ENCODE data around the gene CLMN.

CLMN gene

GRCh38 chr14:95292660-95293425 is 26.9 kb downstream of the CLMN start:
- DNase-seq: peak; percentile 43
- Histone ChIP-seq H3K4me1 (peaks cover 11% of the 10 kb centered on the region), H3K9me3 (peaks cover 6% of the 10 kb centered on the region; the same call in 1 of the 2 replicates), H3K36me3 (no peaks in the 10 kb centered on the region), H3K27me3 (no peaks in the 10 kb centered on the region), H3K4me3 (ENCODE audit: low read depth, low read length) (no peak overlapping the region)
- TF ChIP-seq CTCF (IDR thresholded peaks at IDR 0.05; ENCODE audit: low read depth, low read length): no peak

GRCh38 chr14:95291859-95292542 is 27.7 kb downstream of the CLMN start:
- Histone ChIP-seq H3K36me3 (no peaks in the 10 kb centered on the region), H3K4me1 (peaks cover 11% of the 10 kb centered on the region), H3K9me3 (peaks cover 6% of the 10 kb centered on the region; the same call in 1 of the 2 replicates), H3K4me3 (ENCODE audit: low read depth, low read length) (no peak overlapping the region), H3K27me3 (no peaks in the 10 kb centered on the region)
- no peak for TF ChIP-seq CTCF (IDR thresholded peaks at IDR 0.05; ENCODE audit: low read depth, low read length)
- DNase-seq: peak; percentile 66

- no peaks in the 10 kb centered on the region for H3K36me3 ChIP-seq
- TF ChIP-seq CTCF (IDR thresholded peaks at IDR 0.05; ENCODE audit: low read depth, low read length): no peak
- no peak overlapping the region for H3K4me3 ChIP-seq (ENCODE audit: low read depth, low read length)
- H3K27me3 ChIP-seq: no peaks in the 10 kb centered on the region
- DNase-seq: peak; percentile 80
- H3K4me1 ChIP-seq: peaks cover 11% of the 10 kb centered on the region
- H3K9me3 ChIP-seq: peaks cover 6% of the 10 kb centered on the region; the same call in 1 of the 2 replicates
These were observed 28.8 kb downstream of the CLMN start for GRCh38 chr14:95290871-95291431.

- Histone ChIP-seq H3K36me3 (no peaks in the 10 kb centered on the region), H3K4me3 (ENCODE audit: low read depth, low read length) (no peak overlapping the region), H3K27me3 (no peaks in the 10 kb centered on the region), H3K4me1 (peaks cover 11% of the 10 kb centered on the region), H3K9me3 (peaks cover 6% of the 10 kb centered on the region; the same call in 1 of the 2 replicates)
- no peak for TF ChIP-seq CTCF (IDR thresholded peaks at IDR 0.05; ENCODE audit: low read depth, low read length)
- no peak for DNase-seq
These were observed 29.7 kb downstream of the CLMN start for GRCh38 chr14:95290021-95290420.

- H3K4me1 ChIP-seq: peaks cover 11% of the 10 kb centered on the region
- no peak for TF ChIP-seq CTCF (IDR thresholded peaks at IDR 0.05; ENCODE audit: low read depth, low read length)
- no peaks in the 10 kb centered on the region for H3K27me3 ChIP-seq
- no peak overlapping the region for H3K4me3 ChIP-seq (ENCODE audit: low read depth, low read length)
- peaks cover 6% of the 10 kb centered on the region; the same call in 1 of the 2 replicates for H3K9me3 ChIP-seq
- H3K36me3 ChIP-seq: no peaks in the 10 kb centered on the region
- DNase-seq: no peak
These were observed 30.2 kb downstream of the CLMN start for GRCh38 chr14:95289323-95290010.
